T-cell (primary cell): ENCODE measurements around the gene PPP1R13B. TPM values are rescaled to one million over a fixed set of nuclear protein-coding genes. Genes with fewer than 3 reads are reported as not detected.
"Not testable (repeated sequence)": the region's sequence is repeated elsewhere in the genome, so short reads cannot be mapped to it uniquely, and the experiment has no call there.

ENCODE experiments used
- ATAC-seq, 4 experiments: fragments of 200-7000 bp in 3 of 4; fragments of 150-1000 bp in 1 of 4; cut with Tn5 transposase; replicated peaks in 1 of 4; 1 replicate in 3 of 4; 2 replicates in 1 of 4; pipeline ENCODE4 v1.10.0; 2021; ENCODE audit warnings: moderate library complexity in 3 of 4, mild to moderate bottlenecking in 2 of 4, moderate number of reproducible peaks in 1 of 4
- CTCF ChIA-PET, 2 donors: fragments of 300-600 bp; sonication (Branson Sonifier 250); formaldehyde crosslinking; loops; one replicate each; lab custom pipeline; 2022; ENCODE audit warnings: antibody characterized with exemption in 2 of 2; lab: Charles Lee
- POLR2A ChIA-PET, 2 donors: fragments of 300-600 bp; sonication (Branson Sonifier 250); formaldehyde crosslinking; loops; one replicate each; lab custom pipeline; 2022; ENCODE audit warnings: antibody characterized with exemption in 2 of 2; lab: Charles Lee
- DNase-seq, 35 experiments: peaks; one replicate each; pipeline versions ENCODE4 v3.0.0 to v3.0.0-alpha.2; 2013 to 2023
- H3K27ac ChIP-seq: one replicate; pipeline ENCODE4 v1.5.1; 2013; ENCODE audit warnings: low read length
- H3K27me3 ChIP-seq, 2 experiments: replicated peaks in 1 of 2; 1 replicate in 1 of 2; 2 replicates in 1 of 2; pipeline versions ENCODE4 v1.6.1 to v1.7.0; 2013; ENCODE audit warnings: low read length in 1 of 2, mixed read lengths in 1 of 2; ENCODE audit not compliant: control insufficient read depth in 2 of 2, insufficient read depth in 2 of 2; ENCODE audit errors: extremely low read depth in 1 of 2
- H3K36me3 ChIP-seq, 2 donors: 1 replicate in 1 of 2; 2 replicates in 1 of 2; pipeline versions ENCODE4 v1.6.1 to v1.7.0; 2013; ENCODE audit warnings: low read length in 1 of 2; ENCODE audit not compliant: control insufficient read depth in 2 of 2, insufficient read depth in 1 of 2; ENCODE audit errors: extremely low read depth in 1 of 2
- H3K4me1 ChIP-seq, 2 experiments: 1 replicate in 1 of 2; 2 replicates in 1 of 2; pipeline versions ENCODE4 v1.6.1 to v1.7.0; 2013; ENCODE audit warnings: low read length in 2 of 2, mixed read lengths in 1 of 2; ENCODE audit not compliant: insufficient read depth in 2 of 2, control insufficient read depth in 1 of 2; ENCODE audit errors: extremely low read depth in 1 of 2
- H3K4me3 ChIP-seq, 2 donors: 1 replicate in 1 of 2; 2 replicates in 1 of 2; pipeline versions ENCODE4 v1.5.1 to v1.7.0; 2013; ENCODE audit warnings: mild to moderate bottlenecking in 2 of 2, low read length in 1 of 2, moderate library complexity in 1 of 2; ENCODE audit not compliant: control insufficient read depth in 1 of 2; ENCODE audit errors: extremely low read depth in 1 of 2
- H3K9me3 ChIP-seq: 2 replicates; pipeline ENCODE4 v1.7.0; 2013
- H3K27ac Mint-ChIP-seq, 2 donors: one replicate each; pipeline ENCODE4 v1.8.0; 2020 to 2021; ENCODE audit warnings: mild to moderate bottlenecking in 2 of 2, mixed read lengths in 2 of 2
- H3K27me3 Mint-ChIP-seq, 2 donors: one replicate each; pipeline ENCODE4 v1.8.0; 2021 to 2022; ENCODE audit warnings: mixed read lengths in 2 of 2
- H3K36me3 Mint-ChIP-seq: one replicate; pipeline ENCODE4 v1.8.0; 2021; ENCODE audit warnings: mixed read lengths
- H3K4me1 Mint-ChIP-seq, 3 donors: one replicate each; pipeline ENCODE4 v1.8.0; 2020 to 2022; ENCODE audit warnings: mixed read lengths in 3 of 3, mild to moderate bottlenecking in 1 of 3
- H3K4me3 Mint-ChIP-seq, 3 donors: one replicate each; pipeline ENCODE4 v1.8.0; 2020 to 2022; ENCODE audit warnings: mild to moderate bottlenecking in 3 of 3, mixed read lengths in 3 of 3, moderate library complexity in 3 of 3
- H3K9me3 Mint-ChIP-seq, 3 donors: one replicate each; pipeline ENCODE4 v1.8.0; 2020 to 2022; ENCODE audit warnings: mixed read lengths in 3 of 3
- WGBS: methylation state at CpG from one replicate; pipeline ENCODE4 v1.1.5; 2013; ENCODE audit warnings: missing lambda C conversion rate; ENCODE audit not compliant: insufficient coverage; 5-methylcytosine and 5-hydroxymethylcytosine counted together
- total RNA-seq, 35 experiments: library from RNA in 6 of 35; stranded (reverse) in 6 of 35; fragments of 120-200 nt in 1 of 35; gene quantifications; one replicate each; pipeline versions ENCODE4 v1.2.1 to v1.2.4 and lab custom pipeline; 2013 to 2026

PPP1R13B gene
- total RNA-seq, 5 donors from 2014 or later (not counting 1 experiment from before 2014, with no cell fraction given), result 23.8 to 32.4 (median 29.9) TPM

GRCh38 chr14:103890821-103891666, 43.7 kb upstream of the PPP1R13B start:
- H3K27me3 ChIP-seq, result peaks cover 0 to 2% of the 10 kb centered on the region in 2 experiments
- DNase-seq, result no peak
- 87% methylated on average over 15 of the region's 18 CpGs for WGBS
- H3K4me1 ChIP-seq, result no peaks in the 10 kb centered on the region
- H3K27ac Mint-ChIP-seq, result no peak overlapping the region
- ChIA-PET CTCF (interaction anchor here in 1 of 2 donors (0.6 kb wide), 1 partner anchor 79 kb away, joined by 4 read pairs; no protein-coding TSS in a partner anchor), POLR2A (no interaction called here)
- H3K4me3 Mint-ChIP-seq, result no peak overlapping the region
- no peaks in the 10 kb centered on the region for H3K36me3 ChIP-seq
- H3K27ac ChIP-seq, result no peak overlapping the region
- no peaks in the 10 kb centered on the region for H3K9me3 ChIP-seq
- no peaks in the 10 kb centered on the region for H3K4me1 Mint-ChIP-seq
- H3K27me3 Mint-ChIP-seq, result no peaks in the 10 kb centered on the region
- no peak for ATAC-seq
- H3K9me3 Mint-ChIP-seq, result no peaks in the 10 kb centered on the region
- H3K36me3 Mint-ChIP-seq, result no peaks in the 10 kb centered on the region
- no peak overlapping the region for H3K4me3 ChIP-seq

GRCh38 chr14:103890052-103890371, 42.6 kb upstream of the PPP1R13B start:
- Histone ChIP-seq H3K36me3 (no peaks in the 10 kb centered on the region), H3K27ac (no peak overlapping the region), H3K4me3 (no peak overlapping the region), H3K27me3 (peaks cover 0 to 5% of the 10 kb centered on the region in 2 experiments), H3K9me3 (no peaks in the 10 kb centered on the region), H3K4me1 (no peaks in the 10 kb centered on the region)
- Mint-ChIP-seq H3K4me3 (no peak overlapping the region), H3K27ac (no peak overlapping the region), H3K36me3 (no peaks in the 10 kb centered on the region), H3K27me3 (no peaks in the 10 kb centered on the region), H3K4me1 (no peaks in the 10 kb centered on the region), H3K9me3 (no peaks in the 10 kb centered on the region)
- POLR2A ChIA-PET, result no interaction called here
- WGBS, result 82% methylated on average over 10 of the region's 10 CpGs
- DNase-seq (no peak), ATAC-seq (no peak)
- CTCF ChIA-PET, result no interaction called here

GRCh38 chr14:103889313-103890051, 42.1 kb upstream of the PPP1R13B start:
- DNase-seq (no peak), ATAC-seq (no peak)
- CTCF ChIA-PET, result no interaction called here
- H3K4me3 Mint-ChIP-seq, result no peak overlapping the region
- no peaks in the 10 kb centered on the region for H3K36me3 Mint-ChIP-seq
- Histone ChIP-seq H3K27ac (no peak overlapping the region), H3K9me3 (no peaks in the 10 kb centered on the region), H3K4me3 (no peak overlapping the region), H3K27me3 (peaks cover 0 to 5% of the 10 kb centered on the region in 2 experiments), H3K36me3 (no peaks in the 10 kb centered on the region), H3K4me1 (no peaks in the 10 kb centered on the region)
- POLR2A ChIA-PET, result no interaction called here
- no peak overlapping the region for H3K27ac Mint-ChIP-seq
- WGBS, result 81% methylated on average over 23 of the region's 31 CpGs
- H3K27me3 Mint-ChIP-seq, result no peaks in the 10 kb centered on the region
- H3K4me1 Mint-ChIP-seq, result no peaks in the 10 kb centered on the region
- H3K9me3 Mint-ChIP-seq, result no peaks in the 10 kb centered on the region

- H3K27ac Mint-ChIP-seq, H3K9me3 Mint-ChIP-seq, ATAC-seq, H3K27me3 ChIP-seq, H3K4me3 ChIP-seq, H3K36me3 Mint-ChIP-seq, H3K9me3 ChIP-seq, H3K4me1 ChIP-seq, H3K27ac ChIP-seq, H3K4me3 Mint-ChIP-seq, DNase-seq, CTCF ChIA-PET, H3K4me1 Mint-ChIP-seq, H3K36me3 ChIP-seq, POLR2A ChIA-PET, H3K27me3 Mint-ChIP-seq: not testable (repeated sequence)
- 88% methylated on average over 4 of the region's 8 CpGs for WGBS
These were observed 41.6 kb upstream of the PPP1R13B start for GRCh38 chr14:103889002-103889312.

GRCh38 chr14:103887557-103888115, 40.3 kb upstream of the PPP1R13B start:
- H3K27me3 ChIP-seq, result peaks cover 0 to 13% of the 10 kb centered on the region in 2 experiments
- ChIA-PET POLR2A (no interaction called here), CTCF (no interaction called here)
- Mint-ChIP-seq H3K36me3 (no peaks in the 10 kb centered on the region), H3K9me3 (no peaks in the 10 kb centered on the region), H3K27ac (no peak overlapping the region), H3K4me3 (no peak overlapping the region), H3K4me1 (no peaks in the 10 kb centered on the region), H3K27me3 (no peaks in the 10 kb centered on the region)
- 64% methylated on average over 4 of the region's 10 CpGs for WGBS
- no peak overlapping the region for H3K4me3 ChIP-seq
- ATAC-seq (no peak), DNase-seq (no peak)
- H3K36me3 ChIP-seq, result no peaks in the 10 kb centered on the region
- H3K27ac ChIP-seq, result no peak overlapping the region
- H3K4me1 ChIP-seq, result no peaks in the 10 kb centered on the region
- no peaks in the 10 kb centered on the region for H3K9me3 ChIP-seq

GRCh38 chr14:103887170-103887501, 39.8 kb upstream of the PPP1R13B start:
- no peak overlapping the region for H3K27ac ChIP-seq
- H3K4me3 Mint-ChIP-seq, result no peak overlapping the region

More at GRCh38 chr14:103887170-103887501, 39.8 kb upstream of the PPP1R13B start:
- Mint-ChIP-seq H3K9me3 (no peaks in the 10 kb centered on the region), H3K27ac (no peak overlapping the region), H3K4me1 (no peaks in the 10 kb centered on the region), H3K27me3 (no peaks in the 10 kb centered on the region), H3K36me3 (no peaks in the 10 kb centered on the region)
- H3K27me3 ChIP-seq, result peaks cover 0 to 14% of the 10 kb centered on the region in 2 experiments
- H3K4me3 ChIP-seq, result no peak overlapping the region
- CTCF ChIA-PET, result no interaction called here
- ATAC-seq, result no peak
- H3K4me1 ChIP-seq, result no peaks in the 10 kb centered on the region
- POLR2A ChIA-PET, result no interaction called here
- no peaks in the 10 kb centered on the region for H3K36me3 ChIP-seq
- no peaks in the 10 kb centered on the region for H3K9me3 ChIP-seq
- 86% methylated on average over 2 of the region's 6 CpGs for WGBS
- no peak for DNase-seq
